Activated T-cell treated with anti-CD3 and anti-CD28 coated beads for 4 hours (primary cell): Measurements from ENCODE around the gene EYS.

ENCODE experiments used
- DNase-seq: peaks from one replicate; pipeline ENCODE4 v3.0.0-alpha.2; 2020

The EYS gene

DNA sequence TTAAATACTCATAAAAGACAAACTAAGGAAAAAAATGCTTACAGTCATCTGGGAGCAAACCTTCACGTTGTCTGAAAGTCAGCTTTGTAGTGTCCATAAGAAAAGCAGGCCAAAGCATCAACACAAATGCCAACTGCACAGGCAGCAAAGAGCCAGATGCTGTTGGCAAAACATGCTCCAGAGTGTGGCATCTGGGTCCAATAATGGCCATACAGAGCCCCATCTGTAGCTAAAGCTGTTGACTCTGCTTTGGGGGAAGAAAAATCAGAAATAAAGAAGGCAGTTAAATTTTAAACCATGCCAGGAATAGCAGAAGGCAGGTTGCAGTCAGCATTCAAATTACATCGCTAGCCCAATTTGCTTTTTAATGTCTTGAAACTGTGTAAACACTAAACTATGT lies 776.3 kb downstream of the EYS start:
- DNase-seq, result no peak

DNA sequence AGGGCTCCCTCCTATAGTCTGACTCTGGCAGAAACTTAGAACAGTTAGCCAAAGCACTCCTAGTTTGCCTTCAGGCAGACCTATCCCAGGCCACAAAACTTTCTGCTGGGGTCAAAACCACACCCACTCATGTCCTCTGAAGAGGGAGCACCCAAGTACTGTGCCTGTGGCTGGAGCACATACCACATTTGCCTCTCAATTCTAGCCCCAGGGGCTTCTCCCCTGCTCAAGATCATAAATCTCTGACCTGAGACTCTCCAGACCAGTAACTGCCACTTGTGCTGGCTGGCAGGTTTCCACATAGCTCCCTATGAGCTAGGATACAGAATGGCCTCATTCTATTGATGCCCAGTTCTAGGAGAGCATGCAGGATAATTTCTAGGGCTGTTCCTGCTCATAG lies 781.0 kb downstream of the EYS start:
- DNase-seq, result no peak

DNA sequence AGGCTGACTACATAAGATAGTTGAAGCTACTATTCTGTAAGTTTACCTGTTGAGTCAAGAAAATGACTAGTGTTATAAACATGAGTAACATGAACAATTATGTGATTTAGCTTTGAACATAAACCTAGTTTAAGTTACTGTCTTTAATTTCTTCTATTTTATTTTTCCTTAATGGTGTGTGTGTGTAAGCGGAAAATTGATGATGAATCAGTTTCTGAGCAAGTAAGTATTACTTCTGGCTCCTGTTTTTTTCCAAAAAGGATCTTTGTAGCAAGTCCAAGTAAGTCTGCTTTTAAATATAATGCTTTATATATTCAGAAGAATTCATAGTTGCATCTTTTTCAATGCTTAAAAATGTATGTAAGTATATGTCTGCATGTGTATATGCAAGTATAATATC lies 786.8 kb downstream of the EYS start:
- no peak for DNase-seq

DNA sequence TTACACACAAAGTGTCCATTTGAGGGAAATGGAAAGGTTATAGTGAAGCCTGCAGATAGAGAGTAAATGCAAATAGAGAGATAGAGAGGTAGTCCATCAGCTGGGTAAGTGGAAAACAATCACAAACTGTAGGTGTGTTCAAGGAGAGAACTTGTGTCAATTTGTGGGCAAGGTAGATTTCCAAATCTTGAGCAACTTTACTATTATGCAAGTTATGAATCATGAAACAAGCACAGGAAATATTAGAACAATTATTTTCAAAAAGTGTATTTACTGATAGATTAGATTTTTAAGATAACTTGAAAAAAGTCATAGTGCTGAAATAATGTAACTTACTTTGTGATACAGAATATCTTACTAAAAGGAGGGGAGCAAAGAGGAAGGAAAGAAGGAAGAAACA lies 792.9 kb downstream of the EYS start:
- no peak for DNase-seq

DNA sequence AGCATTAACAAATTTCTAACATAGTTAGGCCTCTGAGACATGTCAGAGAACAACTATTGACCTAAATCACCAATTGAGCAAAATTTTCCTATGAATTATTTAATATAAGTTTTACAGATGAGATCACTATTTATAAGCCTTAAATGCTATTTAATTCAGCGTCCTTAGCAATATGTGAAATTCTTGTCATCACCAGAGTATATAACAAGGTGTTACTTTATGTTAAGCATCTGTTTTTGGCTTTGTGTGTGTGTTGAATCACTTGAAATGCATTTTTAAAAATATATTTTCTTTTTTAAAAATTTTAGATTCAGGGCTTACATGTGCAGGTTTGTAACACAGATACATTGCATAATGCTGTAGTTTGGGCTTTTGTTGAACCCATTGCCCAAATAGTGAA lies 794.1 kb downstream of the EYS start:
- no peak for DNase-seq

DNA sequence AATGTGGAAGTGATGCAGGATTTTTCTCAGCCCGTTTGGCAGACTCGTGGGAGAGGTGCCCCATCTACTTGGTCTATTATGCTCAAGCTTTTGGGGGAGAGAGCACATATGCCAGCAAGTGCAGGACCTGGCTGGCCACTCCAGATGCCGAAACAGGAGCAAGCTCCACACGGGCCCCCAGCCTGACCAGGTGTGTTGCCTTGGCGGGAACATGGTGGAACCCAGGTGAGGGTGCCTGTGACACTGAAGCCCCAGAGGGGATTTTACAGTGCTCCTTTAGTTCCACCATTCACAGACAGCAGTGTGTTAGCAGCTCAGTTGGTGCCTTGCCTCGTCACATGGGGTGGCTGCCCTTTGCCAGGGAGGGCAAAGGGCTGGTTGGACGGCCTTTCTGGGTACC lies 798.9 kb downstream of the EYS start:
- DNase-seq, result no peak

DNA sequence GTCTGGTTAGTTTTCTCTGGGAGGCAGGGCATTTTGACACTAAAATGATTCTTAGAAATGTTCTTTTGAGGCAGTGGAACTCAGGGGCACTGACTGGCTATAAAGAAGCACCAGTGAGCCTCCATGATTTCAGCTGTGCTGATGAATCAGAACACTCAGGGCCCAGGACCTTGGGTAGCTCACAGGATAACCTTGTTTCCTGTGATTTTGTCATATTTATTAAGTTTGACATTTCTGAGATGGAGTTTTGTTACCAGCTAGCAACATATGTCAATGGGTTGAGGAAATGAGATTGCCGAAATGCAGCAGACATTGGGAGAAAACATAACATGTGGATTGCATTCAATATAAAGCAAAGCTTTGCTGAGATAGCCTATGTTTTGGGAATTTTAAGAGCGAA lies 802.4 kb downstream of the EYS start:
- no peak for DNase-seq

DNA sequence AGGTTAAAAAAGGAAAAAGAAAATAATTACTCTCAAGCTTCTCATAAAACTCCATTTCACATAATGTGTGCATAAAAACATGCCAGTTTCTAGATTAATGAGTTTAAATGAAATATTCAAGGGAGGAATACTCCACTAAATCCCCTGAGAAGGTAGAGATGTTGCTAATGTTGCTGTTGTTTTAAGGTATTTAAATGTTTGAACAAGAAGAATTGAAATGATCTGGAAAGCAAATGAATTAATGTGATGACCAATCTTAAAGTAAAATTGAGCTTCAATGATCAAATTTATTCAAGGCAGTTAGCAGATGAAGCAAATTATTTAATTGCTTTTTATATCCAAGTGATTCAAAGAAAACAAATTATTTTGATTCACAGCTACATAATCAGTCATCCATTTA lies 804.4 kb downstream of the EYS start:
- DNase-seq, result no peak

DNA sequence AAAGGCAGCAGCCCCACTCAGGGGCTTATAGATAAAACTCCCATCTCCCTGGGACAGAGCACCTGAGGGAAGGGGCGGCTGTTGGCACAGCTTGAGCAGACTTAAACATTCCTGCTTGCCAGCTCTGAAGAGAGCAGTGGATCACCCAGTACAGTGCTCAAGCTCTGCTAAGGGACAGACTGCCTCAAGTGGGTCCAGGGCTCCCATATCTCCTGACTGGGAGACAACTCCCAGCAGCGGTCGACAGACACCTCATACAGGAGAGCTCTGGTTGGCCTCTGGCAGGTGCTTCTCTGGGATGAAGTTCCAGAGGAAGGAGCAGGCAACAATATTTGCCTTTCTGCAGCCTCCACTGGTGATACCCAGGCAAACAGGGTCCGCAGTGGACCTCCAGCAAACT lies 810.1 kb downstream of the EYS start:
- DNase-seq, result no peak

DNA sequence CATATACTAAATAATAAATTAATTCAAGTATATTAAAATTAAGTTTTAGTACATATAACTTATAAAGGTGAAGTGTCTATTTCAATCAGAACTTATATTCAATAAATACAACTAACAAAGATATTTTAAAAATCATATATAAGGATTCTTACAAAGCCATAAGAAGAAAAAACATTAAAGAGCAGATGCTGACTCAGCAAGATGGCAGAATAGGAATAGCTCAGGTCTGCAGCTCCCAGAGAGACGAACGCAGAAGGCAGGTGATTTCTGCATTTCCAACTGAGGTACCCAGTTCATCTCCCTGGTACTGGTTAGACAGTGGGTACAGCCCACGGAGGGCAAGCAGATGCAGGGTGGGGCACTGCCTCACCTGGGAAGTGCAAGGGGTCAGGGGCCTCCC lies 811.1 kb downstream of the EYS start:
- DNase-seq, result no peak

DNA sequence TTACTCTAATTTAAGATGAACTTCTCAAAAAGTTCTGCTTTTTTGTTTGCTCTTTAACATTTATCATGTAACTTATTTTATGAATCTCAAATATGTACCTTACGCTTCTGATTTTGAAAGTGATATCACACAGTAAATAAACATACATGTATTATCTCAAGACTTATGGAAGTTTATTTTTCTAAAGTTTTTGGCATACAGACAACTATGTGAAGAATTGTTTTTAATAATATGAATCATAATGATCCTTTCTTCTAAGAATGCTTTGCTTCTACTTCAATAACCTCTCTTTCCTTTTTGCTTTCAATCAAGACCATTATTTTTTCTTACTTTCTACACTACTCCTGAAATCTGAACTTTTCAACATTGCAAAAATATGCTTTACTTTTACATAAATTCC lies 816.4 kb downstream of the EYS start:
- no peak for DNase-seq

DNA sequence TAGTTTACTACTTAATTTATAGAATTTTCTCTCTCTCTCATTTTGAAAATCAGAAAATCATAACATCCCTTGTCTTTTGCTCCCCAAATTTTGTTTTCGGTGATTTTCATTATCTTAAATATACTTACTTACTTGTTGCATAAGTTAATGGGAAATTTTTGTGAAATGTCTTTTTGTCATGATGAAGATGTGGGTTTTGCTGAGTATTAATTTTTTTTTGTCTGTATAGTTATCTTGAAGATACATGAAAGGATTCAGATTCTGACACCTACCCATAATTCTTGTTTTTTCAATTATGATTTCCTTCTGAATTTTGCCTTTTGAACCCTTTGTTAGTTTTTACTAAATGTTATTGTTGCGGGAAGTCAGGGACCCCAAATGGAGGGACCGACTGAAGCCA lies 817.9 kb downstream of the EYS start:
- DNase-seq, result no peak

DNA sequence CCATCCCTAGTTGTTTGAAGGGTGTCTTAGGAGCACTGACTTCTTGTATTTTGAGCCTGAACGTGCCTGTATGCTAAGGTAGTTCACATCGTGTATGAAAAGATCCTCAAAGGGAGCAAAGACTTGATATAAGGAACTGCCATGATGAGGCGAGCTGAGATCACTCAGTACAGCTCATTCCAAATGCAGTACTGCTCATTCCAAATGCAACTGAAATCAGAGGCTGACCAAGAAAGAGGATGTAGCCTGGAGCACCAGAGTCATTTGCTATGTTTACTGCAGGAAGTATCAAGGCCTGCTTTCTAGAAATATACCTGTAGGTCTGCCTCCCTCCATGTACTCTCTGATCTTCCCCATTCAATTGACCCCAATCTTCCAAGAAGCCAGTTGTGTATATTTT lies 832.2 kb downstream of the EYS start:
- DNase-seq, result no peak

DNA sequence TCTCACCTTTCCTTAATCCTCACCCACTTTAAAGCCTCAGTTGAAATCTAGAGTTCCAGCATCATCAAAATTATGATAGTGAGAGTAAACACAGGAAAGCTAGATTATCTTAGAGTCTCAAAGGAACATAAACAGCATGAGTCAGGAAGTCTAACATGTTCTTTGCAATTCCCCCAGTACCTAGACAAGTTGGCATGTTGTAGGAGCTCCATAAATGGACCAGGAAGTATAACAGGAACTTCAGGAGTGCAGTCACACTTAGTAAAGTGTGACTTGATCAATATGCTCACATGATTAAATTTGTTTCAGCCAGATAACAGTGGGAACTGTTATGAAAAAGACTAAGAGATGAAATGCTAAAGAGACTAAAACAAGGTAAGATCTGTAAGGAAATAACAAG lies 834.4 kb downstream of the EYS start:
- DNase-seq, result no peak

DNA sequence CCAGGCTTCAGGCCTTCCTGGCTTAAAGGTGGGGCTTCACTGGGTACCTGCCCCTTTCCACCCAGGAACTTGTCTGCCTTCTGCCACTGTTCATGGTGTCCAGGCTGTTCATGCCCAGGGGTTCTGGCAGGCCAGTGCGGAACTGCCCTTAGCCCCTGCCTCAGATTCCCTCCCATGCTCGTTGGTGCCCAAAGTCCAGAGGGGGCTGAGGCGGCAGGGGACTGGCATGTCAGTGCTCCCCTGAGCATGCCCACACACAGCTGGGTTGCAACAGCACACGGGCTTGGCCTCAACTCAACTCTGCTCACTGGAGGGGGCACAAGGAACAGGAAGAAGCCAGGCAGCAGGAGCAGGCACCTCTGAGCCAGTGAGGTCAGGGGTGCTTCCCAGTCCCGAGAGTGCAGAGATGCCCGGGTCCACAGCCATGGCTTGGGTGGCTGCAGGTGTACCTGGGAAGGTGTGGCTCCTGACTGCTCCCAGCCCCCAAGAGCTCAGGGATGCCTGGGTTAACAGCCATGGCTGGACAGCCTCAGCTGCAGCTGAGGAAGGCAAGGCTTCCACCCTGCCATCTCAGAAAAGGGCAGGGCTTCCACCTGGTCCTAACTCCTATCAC lies 845.9 kb downstream of the EYS start:
- no peak for DNase-seq

DNA sequence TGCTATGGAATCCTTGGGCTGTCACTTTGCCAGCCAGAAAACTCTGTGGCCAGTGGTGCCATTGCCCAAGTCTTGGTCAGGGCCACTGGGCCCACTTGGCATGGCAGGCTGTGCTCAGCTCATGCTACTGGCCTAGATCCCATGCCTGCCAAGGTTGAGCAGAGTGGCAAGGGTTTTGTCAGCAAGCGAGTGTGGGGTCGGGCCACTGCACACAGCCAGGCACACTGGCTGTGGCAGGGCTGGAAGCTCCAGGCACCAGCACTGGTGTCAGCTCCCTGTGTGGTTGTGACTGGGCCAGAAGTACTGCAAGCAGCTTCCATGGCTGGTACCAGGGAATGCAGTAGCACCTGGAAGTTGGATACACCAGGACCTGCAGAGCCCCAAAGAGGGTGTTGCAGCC lies 846.8 kb downstream of the EYS start:
- no peak for DNase-seq

DNA sequence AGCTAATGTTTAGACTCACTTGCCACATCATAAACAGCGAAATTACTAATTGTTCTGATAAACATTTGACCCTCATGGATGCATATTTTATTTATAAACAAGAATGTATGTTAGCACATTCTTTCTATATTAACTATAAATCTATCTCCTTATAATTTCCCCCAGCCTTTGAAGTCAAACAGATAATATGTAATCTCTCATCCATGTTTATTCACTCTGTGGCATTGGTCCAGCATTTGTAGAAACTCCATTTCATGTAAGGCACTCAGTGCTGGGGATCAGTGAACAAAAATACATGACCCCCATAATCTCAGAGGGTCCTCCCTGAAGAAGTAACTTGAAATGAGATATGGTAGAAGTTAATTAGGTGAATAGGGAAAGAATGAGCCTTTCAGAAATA lies 856.9 kb downstream of the EYS start:
- DNase-seq, result no peak

DNA sequence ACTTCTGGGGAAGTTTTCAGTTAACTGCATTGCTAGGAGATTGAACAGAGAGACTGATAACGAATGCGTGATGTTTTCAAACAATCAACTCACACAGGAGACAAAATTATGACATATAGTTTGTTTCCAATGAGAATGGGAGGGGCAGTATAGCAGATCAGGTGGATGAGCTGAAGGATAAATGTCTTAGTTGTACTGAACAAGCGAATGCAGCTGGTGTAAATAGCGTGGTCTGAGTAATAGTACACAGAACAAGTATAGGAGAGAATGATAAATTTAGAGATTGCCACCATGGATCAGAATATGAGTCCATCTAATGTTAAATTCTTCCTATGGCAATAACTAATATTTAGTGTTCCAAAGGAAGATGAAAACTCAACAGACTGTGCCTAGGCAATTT lies 858.6 kb downstream of the EYS start:
- DNase-seq, result no peak

DNA sequence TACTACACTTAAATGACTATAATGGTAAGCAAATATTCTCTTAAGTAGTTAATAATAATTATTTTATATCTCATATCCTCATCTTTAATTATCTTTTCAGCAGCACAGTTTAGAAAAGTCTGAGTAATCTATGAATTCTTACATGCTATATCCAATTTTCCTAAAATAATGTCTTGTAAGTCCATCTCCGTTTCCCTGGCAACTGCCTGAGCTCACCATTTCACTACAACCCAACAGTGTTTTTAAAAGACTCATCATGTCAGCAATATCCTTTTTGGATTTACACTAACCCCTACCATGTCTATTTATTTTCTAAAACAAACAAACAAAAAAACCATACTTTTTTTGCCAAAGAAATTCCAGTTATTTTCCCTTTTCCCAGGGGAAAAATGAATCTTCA lies 859.6 kb downstream of the EYS start:
- no peak for DNase-seq

DNA sequence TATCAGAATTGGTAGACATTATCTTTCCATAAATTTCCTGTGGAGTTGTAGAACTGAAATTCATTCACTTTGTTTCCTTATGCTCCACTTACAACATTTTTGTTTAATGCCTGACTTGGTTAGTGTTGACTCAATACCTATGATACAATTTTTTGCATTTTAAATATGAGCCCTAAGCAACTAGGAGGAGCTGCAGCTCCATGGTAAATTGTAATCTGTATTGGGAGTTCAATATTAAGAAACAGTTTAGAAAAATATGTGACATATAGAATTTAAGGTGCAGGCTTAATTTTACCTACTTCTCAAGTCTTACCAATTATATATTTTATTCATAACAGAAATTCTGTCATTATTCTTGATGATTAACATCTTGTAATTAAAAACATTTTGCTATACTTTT lies 868.3 kb downstream of the EYS start:
- no peak for DNase-seq

DNA sequence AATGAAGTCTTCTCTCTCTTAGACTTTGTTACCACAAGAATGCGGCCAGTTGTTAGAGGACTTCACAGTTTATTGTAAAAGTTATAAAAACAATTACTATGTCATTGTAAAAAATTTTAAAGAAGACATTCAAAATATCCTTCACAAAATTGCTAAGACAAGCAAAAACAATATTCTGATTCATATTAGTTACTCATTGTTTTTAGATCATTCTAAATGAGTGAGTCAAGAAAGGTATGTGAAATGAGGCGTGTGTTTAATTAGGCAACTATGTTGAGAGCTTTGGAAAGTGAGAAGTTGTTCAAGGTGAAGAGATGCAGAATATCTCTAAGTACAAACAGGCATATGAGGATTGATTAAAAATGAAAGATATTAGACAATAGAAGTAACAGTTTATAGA lies 875.3 kb downstream of the EYS start:
- no peak for DNase-seq

DNA sequence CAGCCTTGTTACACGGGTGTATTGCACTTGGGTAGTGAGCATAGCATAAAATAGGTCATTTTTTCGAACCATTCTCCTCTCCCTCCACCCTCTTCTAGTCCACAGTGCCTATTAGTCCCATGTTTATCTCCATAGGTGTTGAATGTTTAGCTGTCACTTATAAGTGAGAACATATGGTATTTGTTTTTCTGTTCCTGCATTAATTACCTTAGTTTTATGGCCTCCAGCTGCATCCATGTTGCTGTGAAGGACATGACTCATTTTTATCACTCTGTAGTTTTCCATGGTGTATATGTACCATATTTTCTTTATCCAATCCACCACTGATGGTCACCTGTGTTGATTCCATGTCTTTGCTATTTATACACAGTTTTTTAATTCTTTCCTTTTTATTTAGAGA lies 889.5 kb downstream of the EYS start:
- no peak for DNase-seq

DNA sequence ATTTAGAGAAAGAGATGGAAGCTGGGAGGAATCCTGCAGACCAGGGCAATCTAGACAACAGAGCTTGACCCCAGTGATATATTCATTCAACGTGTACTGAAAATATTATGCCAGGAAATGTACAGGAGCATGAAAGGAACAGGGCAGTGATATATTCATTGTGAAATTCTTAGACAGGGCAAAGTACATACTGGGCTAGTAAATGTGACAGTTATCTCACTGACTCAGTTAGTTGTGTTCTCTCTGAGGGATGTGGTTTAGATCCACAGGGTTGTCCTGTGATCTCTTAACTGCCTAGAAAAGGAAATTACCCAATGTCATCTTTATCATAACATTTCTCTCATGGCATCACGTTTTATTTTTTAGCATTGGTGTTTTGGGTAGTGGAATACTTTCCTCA lies 891.3 kb downstream of the EYS start:
- DNase-seq, result no peak

DNA sequence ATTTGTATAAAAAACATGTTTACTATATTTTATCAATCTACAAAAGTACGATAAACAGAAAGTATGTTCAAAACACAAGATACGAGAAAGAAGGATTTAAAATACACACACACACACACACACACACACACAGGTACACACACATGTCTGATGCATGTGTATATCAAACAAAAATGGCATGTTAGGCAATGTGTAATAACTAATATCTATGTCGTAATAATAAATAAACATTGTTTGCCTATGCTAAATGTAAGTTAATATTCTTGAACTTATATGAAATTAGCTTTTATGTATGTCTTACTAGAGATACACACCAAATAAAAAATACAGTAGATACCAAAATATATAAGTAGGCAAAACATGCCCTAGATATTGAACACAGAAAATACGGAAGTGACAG lies 894.9 kb downstream of the EYS start:
- DNase-seq, result no peak

DNA sequence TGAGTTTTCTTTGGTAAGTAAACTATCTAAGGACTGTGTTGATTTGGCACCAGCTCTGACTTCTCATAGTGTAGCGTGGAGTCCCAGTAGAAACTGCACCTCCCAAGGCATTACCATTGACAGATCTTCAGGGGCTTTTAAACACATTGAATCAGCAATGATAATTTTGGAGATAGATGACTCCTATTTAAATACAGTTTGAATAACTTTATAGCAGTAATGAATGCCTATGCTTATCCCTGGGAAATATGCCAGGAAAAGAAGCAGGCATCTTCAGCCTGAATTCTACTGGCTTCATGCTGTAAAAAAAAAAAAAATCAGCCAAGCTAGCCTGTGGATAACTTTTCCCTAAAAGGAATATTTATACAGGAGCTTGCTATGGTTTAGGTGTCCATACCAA lies 895.9 kb downstream of the EYS start:
- DNase-seq, result no peak

DNA sequence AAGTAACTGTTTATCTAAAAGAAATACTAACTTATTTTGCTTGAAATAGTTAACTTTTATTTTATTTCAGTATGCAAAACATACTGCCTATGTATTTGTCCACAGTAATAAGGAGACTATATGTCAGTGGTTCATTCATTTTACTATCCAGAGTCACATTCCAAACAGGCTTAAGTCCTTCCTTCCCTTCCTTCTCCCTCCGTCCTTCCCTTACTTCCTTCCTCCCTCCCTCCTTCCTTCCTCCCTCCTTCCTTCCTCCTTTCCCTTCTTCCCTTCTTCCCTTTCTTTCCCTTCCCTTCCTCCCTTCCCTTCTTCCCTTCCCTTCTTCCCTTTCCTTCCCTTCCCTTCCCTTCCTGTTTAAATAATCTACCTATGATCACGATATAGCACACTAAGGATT lies 899.2 kb downstream of the EYS start:
- no peak for DNase-seq
